ENCODE measurements around the gene HDAC4.

Gene HDAC4

DNA sequence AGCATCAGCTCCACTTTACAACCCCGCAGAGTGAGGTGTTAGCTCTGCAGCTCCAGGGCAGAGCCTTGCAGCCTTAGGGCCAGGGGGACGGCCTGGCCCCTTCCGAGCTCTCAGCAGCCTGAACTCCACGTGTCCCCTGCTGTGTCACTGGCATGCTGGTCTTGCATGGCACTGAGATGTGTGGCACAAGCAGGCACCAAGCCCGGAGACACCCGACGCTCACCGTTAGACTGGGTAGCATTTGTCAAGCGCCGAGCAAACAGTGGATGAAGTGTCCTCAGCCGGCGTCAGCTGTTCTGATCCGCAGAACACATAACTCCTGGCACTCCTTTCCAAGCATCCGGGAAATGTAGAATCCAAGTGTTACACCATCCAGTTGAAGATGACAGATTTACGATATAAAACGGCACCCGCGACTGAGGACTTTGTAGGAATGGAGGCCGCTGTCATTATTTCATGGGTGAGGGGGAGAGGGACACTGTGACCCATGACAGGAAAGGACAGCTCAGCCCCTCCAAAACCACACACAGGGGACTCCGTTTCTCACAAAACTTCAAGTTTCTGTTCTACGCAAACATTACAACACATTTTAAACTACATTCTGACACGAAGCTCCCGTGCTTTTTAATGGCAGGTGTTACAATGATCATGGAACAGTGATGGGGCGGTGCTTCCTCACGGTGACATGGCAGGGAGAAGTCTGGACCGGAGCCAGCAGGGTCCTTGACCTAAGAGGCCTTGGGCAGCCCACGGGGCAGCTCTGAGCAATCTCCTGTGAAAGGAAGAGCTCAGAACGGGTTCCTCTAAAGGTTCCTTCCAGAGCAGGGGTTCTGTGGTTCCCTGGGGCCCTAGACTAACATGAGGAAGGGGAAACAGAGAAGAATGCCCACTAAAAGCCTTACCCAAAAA, 89.4 kb downstream of the HDAC4 start:
- in situ Hi-C loops (cut with MboI; ENCODE audit: low sequenced_read_pairs), result no loop called here

DNA sequence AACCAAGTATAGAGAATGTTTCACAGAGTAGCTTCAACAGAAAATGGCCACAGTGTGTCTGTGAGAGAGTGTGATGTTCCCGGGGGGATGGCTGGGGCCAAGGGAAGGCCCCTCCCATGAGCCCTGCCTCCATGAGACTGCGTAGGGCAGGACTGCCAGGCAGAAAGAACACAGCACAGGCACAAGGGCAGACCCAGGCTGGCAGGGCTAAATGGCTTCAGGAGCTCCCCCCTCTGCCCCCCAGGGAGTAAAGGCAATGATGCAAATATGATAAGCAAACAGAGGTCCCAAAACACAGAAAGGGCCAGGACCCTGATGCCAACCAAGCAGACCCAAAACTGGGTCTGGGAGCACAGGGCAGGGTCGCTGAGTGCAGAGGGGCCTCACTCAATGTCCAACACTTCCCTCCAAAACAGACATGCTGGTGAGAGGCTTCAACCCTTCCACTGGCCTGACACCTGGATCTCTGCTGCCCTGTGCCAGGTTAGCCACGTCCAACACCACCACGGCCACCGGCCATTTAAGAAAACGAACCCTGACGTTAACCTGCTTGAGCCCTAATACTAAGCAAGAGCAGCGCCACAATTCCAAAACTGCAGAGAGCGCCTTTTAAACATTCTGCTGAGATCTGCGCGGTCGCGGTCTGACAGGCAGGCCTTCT, 90.3 kb downstream of the HDAC4 start:
- in situ Hi-C loops (cut with MboI; ENCODE audit: low sequenced_read_pairs), result no loop called here

DNA sequence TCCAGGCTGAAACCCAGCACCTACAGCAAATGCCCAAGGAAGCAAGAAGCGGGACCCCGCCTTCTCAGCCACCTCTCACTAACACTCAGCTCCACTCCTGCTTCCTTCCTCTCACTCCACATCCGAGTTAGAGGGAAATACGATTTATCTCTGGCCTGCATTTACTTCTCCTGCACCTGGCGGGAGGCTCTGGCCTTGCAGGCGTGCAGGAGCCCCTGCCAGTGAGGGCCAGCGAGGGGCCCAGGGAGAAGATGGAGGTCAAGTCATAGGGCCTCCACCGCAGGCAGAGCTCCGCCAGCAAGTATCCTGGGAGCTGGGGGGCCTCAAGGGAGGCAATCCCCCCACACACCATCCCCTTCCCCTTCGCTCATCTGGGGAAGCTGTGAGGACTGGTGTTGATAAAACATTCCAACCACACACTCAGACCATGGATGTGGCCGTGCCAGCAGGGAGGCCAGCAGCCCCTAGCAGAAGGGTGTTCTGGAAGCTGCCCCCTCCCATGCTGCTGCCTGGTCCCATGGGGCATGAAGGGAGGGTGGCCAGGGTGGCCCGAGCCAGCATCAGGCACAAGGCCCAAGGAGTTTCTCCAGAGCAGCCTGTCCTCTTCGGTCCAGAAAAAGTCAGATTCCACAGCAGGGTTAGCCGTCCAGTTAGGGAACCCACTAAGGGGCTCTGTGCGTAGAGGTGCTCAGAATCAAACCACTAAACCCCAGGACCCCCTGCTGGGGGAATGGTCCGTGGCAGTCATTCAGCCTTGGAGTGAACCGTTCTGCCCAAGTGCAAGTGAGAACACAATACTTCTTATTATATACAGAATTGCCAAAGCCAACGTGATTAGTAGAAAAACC, 91.2 kb downstream of the HDAC4 start:
- in situ Hi-C loops (cut with MboI; ENCODE audit: low sequenced_read_pairs), result no loop called here

DNA sequence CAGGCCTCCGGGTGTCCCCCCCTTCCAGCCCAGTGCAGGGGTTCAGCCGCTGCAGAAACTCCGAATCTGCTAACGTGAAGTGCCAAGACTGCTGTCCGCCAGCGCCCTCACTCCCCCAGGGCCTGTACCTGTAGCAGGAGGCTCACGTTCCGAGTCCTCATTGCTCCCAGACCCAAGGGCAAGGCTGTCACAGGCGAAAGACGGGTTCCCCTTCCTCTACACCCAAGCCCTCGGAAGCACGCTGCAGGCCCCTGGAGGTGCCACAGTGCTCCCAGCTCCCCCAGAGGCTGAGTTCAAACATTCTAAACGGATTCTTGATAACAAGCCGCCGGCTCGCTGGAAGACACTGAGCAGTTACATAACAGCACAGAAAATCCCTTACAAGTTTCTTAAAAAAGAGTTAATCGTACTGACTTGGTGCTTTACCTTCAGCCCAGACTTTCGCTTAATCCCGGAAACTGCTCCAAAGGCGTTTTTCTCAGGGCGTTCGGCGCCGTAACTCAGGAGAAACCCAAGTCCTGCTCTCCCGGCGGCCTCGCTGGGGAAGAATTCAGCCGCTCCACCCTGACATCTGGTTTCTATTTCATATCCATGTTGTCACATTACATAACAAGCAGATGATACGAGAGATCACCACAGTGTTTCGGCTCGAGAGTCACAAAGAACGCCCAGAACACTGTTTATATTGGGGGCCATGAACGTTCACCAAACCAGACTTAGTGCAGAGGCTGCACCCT, 92.0 kb downstream of the HDAC4 start:
- in situ Hi-C loops (cut with MboI; ENCODE audit: low sequenced_read_pairs), result no loop called here

DNA sequence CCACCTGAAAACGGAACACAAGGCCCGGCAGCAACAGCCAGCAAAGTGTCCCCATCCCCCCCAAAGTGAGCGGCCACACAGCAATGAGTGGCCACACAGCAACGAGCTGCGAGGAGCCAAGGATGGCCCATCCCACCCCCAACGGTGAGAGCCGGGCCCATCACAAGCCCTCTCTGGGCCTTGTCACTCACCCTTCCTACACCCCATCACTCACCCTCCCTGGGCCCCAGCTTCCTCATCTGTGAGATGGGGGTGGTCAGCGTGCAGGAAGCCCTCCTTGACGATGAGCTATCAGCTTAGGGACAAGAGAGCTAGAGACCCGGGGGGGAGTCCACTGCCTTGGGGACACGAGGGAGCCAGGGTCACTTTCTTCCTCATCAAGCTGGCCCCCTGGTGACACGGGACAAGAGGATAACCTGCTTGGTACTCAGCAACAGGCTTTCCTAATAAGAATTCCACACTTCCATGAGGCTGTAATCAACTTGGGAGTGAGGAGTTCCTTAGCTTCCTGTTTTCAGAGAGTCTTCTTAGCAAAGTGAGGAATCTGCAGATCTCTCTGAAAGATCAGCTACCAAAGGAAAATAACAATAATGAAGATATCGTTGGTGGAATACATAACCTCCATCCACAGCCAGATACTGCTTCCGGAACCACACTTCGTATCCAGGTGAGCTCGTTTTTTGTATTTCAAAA, 92.8 kb downstream of the HDAC4 start:
- in situ Hi-C loops (cut with MboI; ENCODE audit: low sequenced_read_pairs), result no loop called here

GRCh38 chr2:239307221-239307569, 93.6 kb downstream of the HDAC4 start:
- in situ Hi-C loops (cut with MboI; ENCODE audit: low sequenced_read_pairs), result no loop called here

GRCh38 chr2:239306274-239307220, 94.3 kb downstream of the HDAC4 start:
- in situ Hi-C loops (cut with MboI; ENCODE audit: low sequenced_read_pairs), result no loop called here

GRCh38 chr2:239305771-239306170, 95.0 kb downstream of the HDAC4 start:
- in situ Hi-C loops (cut with MboI; ENCODE audit: low sequenced_read_pairs), result no loop called here

DNA sequence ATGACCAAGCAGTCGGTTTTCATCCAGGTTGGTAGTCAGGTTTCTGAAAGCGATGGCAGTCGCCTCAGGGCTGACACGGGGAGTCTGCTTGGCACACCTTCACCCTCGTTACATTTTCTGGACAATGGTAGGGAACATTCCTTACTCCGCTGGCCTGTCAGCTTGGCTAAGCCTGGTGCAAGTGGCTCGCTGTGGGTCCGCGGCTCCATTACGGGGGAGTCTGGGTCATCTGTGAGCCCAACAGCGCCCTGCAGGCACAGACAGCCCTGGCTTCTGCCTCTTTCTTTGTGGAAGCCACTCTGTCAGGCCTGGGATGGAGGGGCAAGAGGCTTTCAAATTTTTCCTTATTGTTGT, 95.6 kb downstream of the HDAC4 start:
- in situ Hi-C loops (cut with MboI; ENCODE audit: low sequenced_read_pairs), result no loop called here

GRCh38 chr2:239304533-239305221, 96.1 kb downstream of the HDAC4 start:
- in situ Hi-C loops (cut with MboI; ENCODE audit: low sequenced_read_pairs), result no loop called here

- in situ Hi-C loops (cut with MboI; ENCODE audit: low sequenced_read_pairs), result no loop called here
These were observed 96.9 kb downstream of the HDAC4 start for GRCh38 chr2:239303711-239304532.

DNA sequence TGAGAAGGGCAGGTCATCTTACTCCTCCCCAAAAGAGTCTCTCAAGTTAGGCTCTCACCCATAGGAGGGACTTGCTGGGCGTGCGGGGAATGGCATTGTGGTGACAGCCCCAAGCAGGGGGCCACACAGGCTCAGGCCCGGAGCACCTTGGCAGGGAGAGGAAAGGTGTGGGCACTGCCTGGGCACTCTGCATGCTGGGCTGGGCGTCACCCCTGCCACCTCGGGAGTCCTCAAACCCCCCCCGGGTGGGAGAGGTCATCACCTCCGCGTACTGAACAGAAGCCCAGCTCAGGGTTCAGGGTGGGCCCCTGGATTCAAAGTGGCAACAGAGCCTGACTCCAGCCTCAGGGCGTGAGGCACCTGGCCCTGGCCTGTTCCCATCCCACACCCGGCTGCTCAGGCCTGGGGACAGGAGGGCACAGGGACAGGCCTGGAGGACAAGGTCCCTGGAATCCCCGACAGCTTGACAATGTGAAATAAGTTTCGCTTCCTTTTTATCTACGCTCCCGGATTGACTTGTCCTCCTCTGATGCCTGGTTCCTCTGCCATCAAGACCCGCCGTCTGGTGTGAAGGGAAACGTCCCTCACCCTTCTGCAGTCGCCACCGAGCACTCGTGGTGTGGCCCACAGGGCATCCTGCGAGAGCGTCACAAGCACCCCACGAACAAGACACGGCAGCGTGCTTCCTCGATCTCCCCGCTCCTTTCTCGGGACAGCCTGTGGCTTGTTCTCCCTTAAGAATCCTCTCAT, 97.8 kb downstream of the HDAC4 start:
- in situ Hi-C loops (cut with MboI; ENCODE audit: low sequenced_read_pairs), result no loop called here

- in situ Hi-C loops (cut with MboI; ENCODE audit: low sequenced_read_pairs), result no loop called here
These were observed 98.6 kb downstream of the HDAC4 start for GRCh38 chr2:239302083-239302807.

DNA sequence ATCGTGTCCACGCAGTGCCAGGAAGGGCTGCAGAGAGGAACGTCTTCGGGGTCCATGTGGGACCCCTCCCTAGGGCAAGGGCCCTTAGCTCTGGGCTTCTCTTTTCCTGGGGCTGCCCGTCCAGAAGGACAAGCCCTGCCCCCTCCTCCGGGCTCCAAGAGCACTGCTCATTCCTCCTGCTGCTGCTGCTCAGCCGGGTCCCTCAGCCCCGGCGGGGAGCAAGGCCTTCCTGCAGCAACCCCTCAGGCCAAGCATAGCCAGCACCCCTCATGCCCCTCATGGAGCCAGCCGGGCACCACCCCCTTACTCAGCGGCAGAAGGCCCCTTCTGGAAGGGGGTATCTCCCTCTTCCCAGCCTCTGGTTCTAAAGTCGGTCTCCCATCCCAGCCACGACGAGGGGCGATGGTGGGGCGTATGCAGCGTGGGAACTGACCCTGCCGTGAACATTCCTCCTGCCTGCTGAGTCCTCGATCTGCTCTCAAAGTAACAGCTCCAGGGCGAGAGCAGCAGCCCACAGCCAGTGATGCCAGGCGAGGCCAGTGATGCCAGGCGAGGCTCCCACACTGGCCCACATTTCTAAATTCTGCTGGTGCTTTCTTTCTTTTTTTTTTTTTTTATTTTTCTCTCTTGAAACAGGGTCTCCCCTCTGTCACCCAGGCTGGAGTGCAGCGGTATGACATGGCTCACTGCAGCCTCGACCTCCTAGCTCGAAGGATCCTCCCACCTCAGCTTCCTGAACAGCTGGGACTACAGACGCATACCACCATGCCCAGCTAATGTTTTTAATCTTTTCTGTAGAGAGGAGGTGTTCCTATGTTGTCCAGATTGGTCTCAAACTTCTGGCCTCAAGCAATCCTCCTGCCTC, 99.7 kb downstream of the HDAC4 start:
- in situ Hi-C loops (cut with MboI; ENCODE audit: low sequenced_read_pairs), result no loop called here

DNA sequence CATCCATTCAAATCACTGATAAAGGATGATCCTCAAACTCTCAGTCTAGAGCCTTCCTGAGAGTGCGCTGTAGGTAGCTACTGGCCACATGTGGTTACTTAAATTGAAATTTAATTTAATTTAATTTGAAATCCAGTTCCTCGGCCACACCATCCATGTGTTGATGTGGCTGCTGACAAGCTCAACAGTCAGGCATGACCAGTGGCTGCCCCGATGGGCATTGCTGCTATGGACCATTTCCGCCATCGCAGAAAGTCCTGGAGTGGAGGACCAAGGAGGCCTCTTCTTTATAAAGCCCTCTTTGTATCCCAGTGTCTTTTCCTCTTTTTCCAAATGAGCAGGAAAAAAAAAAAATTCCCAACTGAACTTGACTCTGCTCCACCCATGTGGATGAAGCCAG, 100.6 kb downstream of the HDAC4 start:
- in situ Hi-C loops (cut with MboI; ENCODE audit: low sequenced_read_pairs), result no loop called here
